ACHN (cell line): ENCODE measurements around the gene HJURP.

Experiments used
- DNase-seq: peaks from one replicate; pipeline ENCODE4 v3.0.0-alpha.2; 2015
- in situ Hi-C: cut with HindIII; loops from 2 replicates; pipeline ENCODE4 v1.10.0; 2017; ENCODE audit warnings: low sequenced_read_pairs, low pct_ligation_motif_present, low pct_unique_long_range_greater_than_20kb

Gene HJURP

GRCh38 chr2:233801357-233802131 lies 52.8 kb downstream of the HJURP start:
- in situ Hi-C loops: no loop called here
- no peak for DNase-seq

- no peak for DNase-seq
- in situ Hi-C loops: no loop called here
Measured at GRCh38 chr2:233800208-233800607, 54.1 kb downstream of the HJURP start.

GRCh38 chr2:233799716-233800115 lies 54.6 kb downstream of the HJURP start:
- in situ Hi-C loops: no loop called here
- no peak for DNase-seq

- no peak for DNase-seq
Measured at GRCh38 chr2:233799087-233799665, 55.2 kb downstream of the HJURP start.

GRCh38 chr2:233798335-233799086 lies 55.8 kb downstream of the HJURP start:
- no peak for DNase-seq
- in situ Hi-C loops: no loop called here

More at GRCh38 chr2:233799087-233799665, 55.2 kb downstream of the HJURP start:
- in situ Hi-C loops: no loop called here

- DNase-seq: no peak
- in situ Hi-C loops: no loop called here
Measured at GRCh38 chr2:233796254-233796653, 58.1 kb downstream of the HJURP start.

- in situ Hi-C loops: no loop called here
- no peak for DNase-seq
Measured at GRCh38 chr2:233795735-233796171, 58.6 kb downstream of the HJURP start.

GRCh38 chr2:233794128-233794658 lies 60.1 kb downstream of the HJURP start:
- no peak for DNase-seq
- in situ Hi-C loops: no loop called here

GRCh38 chr2:233793465-233794127 lies 60.7 kb downstream of the HJURP start:
- in situ Hi-C loops: no loop called here
- DNase-seq: no peak

- in situ Hi-C loops: no loop called here
Measured at GRCh38 chr2:233792720-233793119, 61.6 kb downstream of the HJURP start.

GRCh38 chr2:233791883-233792329 lies 62.4 kb downstream of the HJURP start:
- in situ Hi-C loops: no loop called here
- DNase-seq: no peak

More at GRCh38 chr2:233792720-233793119, 61.6 kb downstream of the HJURP start:
- no peak for DNase-seq

- no peak for DNase-seq
- in situ Hi-C loops: no loop called here
Measured at GRCh38 chr2:233791151-233791882, 63.0 kb downstream of the HJURP start.

- in situ Hi-C loops: no loop called here
- no peak for DNase-seq
Measured at GRCh38 chr2:233789554-233789953, 64.8 kb downstream of the HJURP start.
